Esophagus squamous epithelium (tissue), 4 donors: ENCODE measurements around the gene PLEKHG4B.

Source experiments
- POLR2A ChIP-seq, 4 donors: fragments of 450-650 bp; IDR thresholded peaks; one replicate each; pipeline ENCODE4 v1.6.1; 2017; ENCODE audit warnings: antibody characterized with exemption in 4 of 4, mild to moderate bottlenecking in 4 of 4, moderate library complexity in 3 of 4
- TF ChIP-seq, protein P1 (sequence below), 6 experiments: fragments of 450-650 bp in 4 of 6; fragments of 200-600 bp in 2 of 6; sonication (generic) in 2 of 6; IDR thresholded peaks; one replicate each; pipeline ENCODE4 v1.5.1; 2016 to 2019; ENCODE audit warnings: antibody characterized with exemption in 6 of 6, mild to moderate bottlenecking in 4 of 6, moderate library complexity in 4 of 6

DNA sequence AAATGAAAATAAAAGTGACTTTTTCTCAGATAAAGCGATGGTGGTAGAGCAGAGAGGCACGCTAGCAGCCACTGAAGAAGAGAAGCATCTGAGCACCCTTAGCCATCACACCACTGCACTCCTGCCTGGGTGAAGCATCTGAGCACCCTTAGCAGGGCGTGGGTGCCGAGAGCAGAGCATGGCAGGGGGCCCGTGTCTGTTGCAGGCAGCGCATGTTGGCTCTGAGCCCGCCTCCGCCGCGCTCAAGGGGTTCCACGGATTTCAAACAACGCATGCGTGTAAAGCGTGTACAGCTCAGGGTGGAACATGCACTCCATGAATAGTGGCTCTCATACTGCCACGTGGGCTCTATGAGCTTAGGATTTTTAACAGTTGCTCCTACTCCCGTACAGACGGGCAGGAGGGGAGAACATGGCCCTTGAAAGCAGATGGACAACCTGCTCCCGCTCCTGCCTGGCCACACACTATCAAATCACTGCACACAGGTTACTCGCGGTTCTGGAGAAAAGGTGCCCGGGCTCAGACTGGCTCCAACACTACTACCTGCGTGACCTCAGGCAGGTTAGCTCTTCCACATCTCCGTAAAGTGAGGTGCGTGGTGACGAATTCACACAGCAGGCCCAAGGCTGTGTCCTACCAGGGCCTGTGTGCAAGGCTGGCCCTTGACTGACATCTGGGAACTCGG is 111.4 kb downstream of the PLEKHG4B start:
- TF ChIP-seq POLR2A (IDR thresholded peaks at IDR 0.05), result no peak
- TF ChIP-seq, protein P1, sequence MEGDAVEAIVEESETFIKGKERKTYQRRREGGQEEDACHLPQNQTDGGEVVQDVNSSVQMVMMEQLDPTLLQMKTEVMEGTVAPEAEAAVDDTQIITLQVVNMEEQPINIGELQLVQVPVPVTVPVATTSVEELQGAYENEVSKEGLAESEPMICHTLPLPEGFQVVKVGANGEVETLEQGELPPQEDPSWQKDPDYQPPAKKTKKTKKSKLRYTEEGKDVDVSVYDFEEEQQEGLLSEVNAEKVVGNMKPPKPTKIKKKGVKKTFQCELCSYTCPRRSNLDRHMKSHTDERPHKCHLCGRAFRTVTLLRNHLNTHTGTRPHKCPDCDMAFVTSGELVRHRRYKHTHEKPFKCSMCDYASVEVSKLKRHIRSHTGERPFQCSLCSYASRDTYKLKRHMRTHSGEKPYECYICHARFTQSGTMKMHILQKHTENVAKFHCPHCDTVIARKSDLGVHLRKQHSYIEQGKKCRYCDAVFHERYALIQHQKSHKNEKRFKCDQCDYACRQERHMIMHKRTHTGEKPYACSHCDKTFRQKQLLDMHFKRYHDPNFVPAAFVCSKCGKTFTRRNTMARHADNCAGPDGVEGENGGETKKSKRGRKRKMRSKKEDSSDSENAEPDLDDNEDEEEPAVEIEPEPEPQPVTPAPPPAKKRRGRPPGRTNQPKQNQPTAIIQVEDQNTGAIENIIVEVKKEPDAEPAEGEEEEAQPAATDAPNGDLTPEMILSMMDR (IDR thresholded peaks at IDR 0.05), result no peak
